22Rv1 (cell line): Measurements from ENCODE around the gene IFT52.
"Not testable (repeated sequence)": the region's sequence is repeated elsewhere in the genome, so short reads cannot be mapped to it uniquely, and the experiment has no call there.

ENCODE experiments used
- CTCF ChIP-seq: fragments of 450-650 bp; IDR thresholded peaks from 2 replicates; pipeline ENCODE4 v1.5.1; 2017; ENCODE audit warnings: mild to moderate bottlenecking
- ZFX ChIP-seq: fragments of 450-650 bp; IDR thresholded peaks from 2 replicates; pipeline ENCODE4 v1.6.1; 2017; ENCODE audit warnings: antibody characterized with exemption, borderline replicate concordance

DNA sequence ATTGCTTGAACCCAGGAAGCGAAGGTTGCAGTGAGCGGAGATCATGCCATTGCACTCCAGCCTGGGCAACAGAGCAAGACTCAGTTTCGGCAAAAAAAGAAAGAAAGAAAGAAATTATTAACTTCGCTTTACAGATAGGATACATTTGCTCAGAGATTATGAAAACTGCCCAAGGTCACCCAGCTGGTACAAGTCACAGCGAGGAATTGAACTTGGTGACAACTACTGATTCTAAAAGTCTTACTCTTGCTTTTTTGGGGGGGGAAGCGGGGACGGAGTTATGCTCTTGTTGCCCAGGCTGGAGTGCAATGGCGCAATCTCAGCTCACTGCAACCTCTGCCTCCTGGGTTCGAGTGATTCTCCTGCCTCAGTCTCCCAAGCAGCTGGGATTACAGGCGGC, 2.2 kb upstream of the IFT52 start:
- TF ChIP-seq CTCF, ZFX: not testable (repeated sequence)
